GM21723 (cell line): ENCODE data around the gene BCAP29.

Source experiments
- ATAC-seq: cut with Tn5 transposase; IDR thresholded peaks from one replicate; pipeline ENCODE4 v1.9.1; 2021; ENCODE audit warnings: mild to moderate bottlenecking, moderate library complexity; ENCODE audit not compliant: unreplicated experiment

The BCAP29 gene

DNA sequence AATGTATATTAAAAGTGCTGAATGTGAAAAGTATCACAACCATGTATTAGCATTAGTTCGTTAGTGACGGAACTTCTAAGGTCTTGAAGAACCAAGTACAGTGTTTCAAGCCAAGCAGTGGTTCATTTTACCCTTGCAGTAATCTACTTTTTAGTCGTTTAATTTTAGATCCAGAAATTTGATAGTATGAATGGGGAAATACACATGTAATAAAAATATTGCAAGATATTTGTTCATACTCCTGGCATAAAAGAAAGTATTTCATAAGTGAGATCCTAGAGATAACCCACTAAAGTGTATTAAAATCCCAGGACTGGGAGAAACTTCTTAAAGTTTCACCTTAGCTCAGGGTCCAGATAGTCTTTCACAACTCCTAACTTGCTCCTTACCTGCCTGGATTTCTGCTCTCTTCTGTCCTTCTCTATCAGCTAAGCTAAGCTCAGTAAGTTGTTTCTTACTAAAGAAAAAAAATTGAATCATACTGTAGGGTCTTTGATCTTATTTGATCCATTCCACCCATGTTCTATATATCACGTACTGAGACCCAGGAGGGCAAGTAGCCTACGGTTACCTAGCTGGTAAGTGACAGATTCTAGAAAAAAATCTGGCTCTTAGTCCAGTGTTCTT lies 1.5 kb downstream of the BCAP29 start:
- no peak for ATAC-seq

DNA sequence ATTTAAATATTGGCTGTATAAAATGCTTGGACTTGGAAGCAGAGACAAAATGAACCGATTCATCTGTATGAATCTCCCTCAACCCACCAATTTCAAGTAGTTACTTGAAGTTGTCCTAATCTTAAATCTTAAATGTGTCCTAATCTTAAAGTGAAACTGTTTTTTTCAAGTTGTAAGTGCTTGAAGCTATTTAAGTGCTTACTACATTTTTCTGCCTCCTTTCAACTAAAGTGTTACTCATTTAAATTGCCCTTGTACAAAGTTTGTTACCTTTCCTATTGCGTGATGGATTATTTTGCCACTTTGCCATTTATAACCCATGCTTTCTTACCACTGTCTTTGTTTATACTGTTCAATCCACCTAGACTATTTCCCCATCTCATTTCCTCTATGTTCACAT lies 2.8 kb downstream of the BCAP29 start:
- no peak for ATAC-seq

DNA sequence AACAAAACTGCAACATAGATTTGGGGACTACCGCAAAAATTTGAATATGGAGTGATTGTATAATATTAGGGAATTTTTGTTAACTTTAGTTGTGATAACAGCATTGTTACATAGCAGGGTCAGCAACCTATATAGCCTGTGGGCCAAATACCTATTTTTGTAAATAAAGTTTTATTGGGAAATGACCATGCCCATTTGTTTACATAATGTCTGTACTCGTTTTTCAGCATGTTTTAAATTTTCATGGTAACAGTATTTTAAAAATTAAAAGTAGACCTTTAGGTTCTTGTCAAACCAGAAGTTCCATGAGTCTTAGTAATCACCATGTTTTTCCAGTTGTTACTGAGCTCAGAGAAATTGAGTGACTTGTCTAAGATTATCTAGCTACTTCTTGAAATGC lies 4.7 kb downstream of the BCAP29 start:
- ATAC-seq = no peak

GRCh38 chr7:107588529-107589130 lies 8.6 kb downstream of the BCAP29 start:
- ATAC-seq = no peak

- ATAC-seq = no peak
These were observed 11.4 kb downstream of the BCAP29 start for GRCh38 chr7:107591421-107591820.

DNA sequence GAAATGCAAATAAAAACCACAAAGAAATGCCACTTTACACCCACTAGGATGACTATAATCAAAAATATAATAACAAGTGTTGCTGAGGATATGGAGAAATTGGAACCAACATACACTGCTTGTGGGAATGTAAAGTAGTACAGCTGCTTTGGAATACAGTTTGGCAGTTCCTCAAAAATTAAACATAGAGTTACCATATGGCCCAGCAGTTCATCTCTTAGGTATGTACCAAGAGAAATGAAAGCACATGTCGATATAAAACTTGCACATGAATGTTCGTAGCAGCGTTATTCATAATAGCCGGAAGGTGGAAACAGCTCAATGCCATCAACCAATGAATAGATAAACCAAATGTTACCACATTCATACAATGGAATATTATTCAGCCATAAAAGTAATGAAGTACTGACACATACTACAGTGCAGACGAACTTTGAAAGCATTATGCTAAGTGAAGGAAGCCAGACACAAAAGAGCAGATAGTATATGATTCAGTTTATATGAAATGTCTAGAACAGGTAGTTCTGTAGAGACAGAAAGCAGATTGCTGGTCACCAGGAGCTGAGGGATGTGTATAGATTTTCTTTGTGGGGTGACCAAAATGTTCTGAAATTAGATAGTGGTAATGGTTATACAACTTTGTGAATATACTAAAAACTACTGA lies 12.4 kb downstream of the BCAP29 start:
- ATAC-seq = no peak

- ATAC-seq = no peak
These were observed 13.0 kb downstream of the BCAP29 start for GRCh38 chr7:107593025-107593410.

GRCh38 chr7:107594961-107595737 lies 15.1 kb downstream of the BCAP29 start:
- no peak for ATAC-seq

DNA sequence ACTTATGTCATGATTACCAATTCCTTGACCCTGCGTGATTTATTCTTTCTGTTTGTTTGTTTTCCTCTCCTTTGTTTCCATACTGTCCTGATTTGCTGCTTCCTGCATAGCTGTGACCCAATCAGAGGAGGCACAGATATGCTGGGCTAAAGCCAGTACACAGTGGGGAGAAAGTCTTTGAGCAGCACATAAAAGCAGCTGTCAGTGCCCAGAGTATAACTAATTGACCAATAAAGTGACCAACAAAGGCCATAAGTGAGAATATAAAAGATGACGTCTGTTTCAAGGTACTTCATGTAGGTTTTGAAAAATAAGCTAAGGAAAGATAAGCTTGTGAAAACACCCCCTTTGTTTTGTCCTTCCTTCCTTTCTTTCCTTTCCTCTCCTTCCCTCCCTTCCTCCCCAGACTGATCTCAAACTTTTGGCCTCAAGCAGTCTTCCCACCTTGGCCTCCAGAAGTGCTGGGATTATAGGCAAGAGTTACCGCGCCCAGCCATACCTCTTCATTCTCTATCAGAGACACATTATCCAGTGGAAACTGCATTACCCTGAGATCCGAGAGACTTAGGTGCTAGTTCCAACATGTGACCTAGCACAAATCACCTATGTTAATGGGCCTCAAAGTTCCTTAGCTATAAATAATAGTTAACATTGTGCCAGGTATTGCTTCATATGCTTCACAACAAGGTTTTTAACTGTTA lies 17.0 kb downstream of the BCAP29 start:
- no peak for ATAC-seq

GRCh38 chr7:107597582-107597916 lies 17.5 kb downstream of the BCAP29 start:
- no peak for ATAC-seq

GRCh38 chr7:107597953-107598352 lies 17.9 kb downstream of the BCAP29 start:
- no peak for ATAC-seq

DNA sequence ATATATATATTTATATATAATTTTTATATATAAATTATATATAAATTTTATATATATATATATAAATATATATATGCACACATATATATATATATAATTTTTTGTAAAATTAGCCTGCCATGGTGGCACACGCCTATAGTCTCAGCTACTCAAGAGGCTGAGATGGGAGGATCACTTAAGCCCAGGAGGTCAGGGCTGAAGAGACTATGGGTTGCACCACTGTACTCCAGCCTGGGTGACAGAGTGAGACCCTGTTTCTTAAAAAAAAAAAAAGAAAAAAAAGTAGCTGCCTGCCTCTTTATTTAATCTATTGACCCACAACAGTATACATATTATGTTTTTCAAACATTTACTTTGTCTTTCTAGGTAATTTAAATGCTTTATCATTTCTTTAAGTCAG lies 19.2 kb downstream of the BCAP29 start:
- no peak for ATAC-seq

GRCh38 chr7:107600816-107601215 lies 20.8 kb downstream of the BCAP29 start:
- ATAC-seq = no peak

DNA sequence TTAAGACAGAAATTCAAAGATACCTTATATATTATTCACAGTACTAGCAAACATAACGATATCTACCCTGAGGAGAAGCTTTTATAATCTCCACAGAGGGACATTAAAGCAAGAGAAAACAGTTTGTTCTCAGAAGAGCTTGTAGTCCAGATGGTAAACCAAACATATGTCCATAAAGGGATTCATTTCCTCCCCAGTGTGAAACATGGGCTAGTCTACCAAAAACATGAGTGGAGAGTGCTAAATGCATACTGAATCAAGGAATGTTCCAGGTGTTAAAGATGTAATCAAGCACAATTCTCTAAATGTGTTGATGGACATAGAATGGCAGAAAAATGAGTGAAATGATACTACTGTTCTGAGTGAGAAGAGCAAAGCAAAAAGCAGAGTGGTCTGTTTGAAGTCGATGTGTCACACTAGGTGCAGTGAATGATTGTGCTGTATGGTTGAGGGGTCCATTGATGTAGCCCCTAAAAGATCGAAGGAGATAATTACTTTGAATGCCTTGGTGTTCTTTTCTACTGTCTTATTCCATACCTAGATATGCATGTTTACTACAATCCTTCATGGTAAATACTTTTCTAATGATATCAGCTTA lies 25.3 kb downstream of the BCAP29 start:
- no peak for ATAC-seq

DNA sequence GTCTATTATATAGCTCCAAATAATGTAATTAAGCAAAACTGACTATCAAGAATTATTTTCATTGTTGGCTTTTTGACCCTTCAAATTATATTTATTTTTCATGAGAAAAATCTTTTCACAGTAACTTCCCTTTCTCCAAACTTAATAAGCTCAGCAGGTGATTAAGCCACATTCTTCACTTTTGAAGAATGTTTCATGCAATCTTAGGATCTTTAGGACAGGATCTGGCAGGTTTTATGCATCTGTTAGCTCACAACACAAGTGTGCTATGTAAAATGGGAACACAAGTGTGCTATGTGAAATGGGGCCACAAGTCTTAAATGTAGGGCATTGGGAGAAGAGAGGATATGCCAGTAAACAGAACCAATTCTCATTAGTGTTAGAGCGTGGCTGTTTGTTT lies 26.3 kb downstream of the BCAP29 start:
- ATAC-seq = no peak

DNA sequence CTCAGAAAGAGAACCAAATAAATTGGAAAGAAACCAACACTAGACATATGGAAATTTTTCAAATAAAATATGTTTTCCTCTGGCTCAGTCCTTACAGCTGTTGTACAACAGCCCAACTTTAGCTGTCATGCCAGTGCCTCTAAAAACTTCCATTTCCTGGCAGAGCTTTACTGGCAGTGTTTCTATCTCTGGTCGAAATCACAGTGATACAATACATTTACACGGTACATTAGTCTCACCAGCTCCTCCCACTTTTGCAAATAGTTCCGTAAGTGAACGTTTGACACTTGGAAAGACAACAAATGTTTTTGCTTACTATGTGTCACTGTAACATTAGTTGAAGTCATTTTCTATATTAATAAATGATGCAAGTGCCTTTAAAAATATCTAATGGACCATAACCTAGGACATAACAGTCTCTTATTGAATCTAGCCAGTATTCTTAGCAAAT lies 29.8 kb downstream of the BCAP29 start:
- no peak for ATAC-seq

DNA sequence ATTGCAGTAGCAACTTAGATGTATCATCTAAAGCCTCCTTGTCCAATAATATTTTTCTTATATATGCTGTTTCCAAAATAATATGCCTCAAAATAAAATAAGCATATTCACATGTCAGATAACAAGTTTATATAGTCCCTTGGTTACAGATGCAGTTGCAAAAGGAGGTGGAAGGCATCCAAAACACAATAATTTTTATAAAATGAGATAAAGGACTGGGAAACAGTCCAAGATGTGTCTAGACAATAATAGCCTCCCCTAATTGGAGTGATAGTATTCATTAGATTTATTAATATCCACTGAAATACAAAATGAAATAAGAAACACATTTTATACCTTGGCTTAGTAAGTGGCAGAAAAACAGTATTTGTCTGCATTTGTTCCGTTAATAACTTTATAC lies 30.3 kb downstream of the BCAP29 start:
- no peak for ATAC-seq

DNA sequence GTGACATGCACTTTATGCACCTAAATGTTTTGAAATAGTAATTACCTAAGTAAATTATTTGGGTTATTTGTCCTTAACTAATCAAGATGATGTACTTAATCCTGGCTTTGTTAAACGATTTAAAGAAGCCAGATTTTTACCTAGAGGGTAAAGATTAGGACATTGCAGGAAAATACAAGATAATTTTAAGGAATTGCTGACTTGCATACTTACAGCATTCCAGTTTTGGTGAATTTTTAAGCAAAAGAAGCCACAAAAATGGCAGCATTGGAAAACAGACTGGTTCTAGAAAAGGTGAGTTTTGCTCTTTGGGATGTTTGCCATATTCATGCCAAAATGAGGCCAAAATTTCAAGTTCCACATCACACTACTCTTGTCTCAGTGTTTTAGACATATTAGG lies 33.4 kb downstream of the BCAP29 start:
- ATAC-seq = no peak

DNA sequence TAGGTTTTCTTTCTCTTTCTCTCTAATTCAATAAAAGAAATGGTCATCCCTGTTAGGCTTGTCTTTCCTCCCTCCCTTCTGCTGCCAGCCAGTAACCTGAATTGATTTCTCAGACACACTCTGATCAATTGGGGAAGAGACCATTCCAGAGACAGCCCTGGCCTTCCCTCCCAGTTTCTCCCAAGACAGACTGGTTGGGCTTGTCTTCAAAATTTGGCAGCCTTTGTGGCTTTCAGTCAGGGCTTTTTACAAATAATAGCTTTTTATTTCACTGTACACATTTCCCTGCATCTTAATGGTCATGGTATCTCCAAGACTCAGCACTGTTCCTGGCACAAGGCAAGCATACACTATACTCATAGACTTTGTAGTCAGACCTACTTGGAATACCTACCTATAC lies 33.9 kb downstream of the BCAP29 start:
- no peak for ATAC-seq

DNA sequence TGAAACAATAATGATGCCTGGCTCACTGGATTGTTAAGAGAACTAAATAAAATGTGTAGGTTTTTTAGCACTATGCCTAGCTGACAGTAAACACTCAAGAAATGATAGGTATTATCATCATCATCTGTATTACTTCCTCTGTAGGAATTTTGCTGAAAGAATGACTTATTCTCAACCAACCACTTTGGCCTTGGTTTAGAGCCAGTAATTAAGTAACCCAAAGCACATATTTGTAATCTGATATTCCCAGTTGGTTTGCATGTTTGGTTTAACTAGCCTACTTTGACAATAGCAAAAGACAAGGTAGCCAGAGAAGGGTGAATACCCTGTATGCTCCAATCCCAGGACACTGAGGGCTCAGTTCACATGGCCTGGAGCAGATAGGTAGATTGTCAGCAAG lies 34.4 kb downstream of the BCAP29 start:
- ATAC-seq = no peak
